Ectodermal cell (in vitro differentiated cells): Measurements from ENCODE around the gene SEC14L2.

Experiments
- H3K27ac ChIP-seq: 2 replicates; pipeline ENCODE4 v1.7.0; 2013; ENCODE audit warnings: mild to moderate bottlenecking, low read depth, low read length; ENCODE audit not compliant: insufficient read depth, poor library complexity, severe bottlenecking
- H3K27me3 ChIP-seq: 2 replicates; pipeline ENCODE4 v1.7.0; 2013; ENCODE audit warnings: mild to moderate bottlenecking, low read length; ENCODE audit not compliant: insufficient read depth, control insufficient read depth, poor library complexity, severe bottlenecking
- H3K36me3 ChIP-seq: one replicate; pipeline ENCODE4 v1.7.0; 2013; ENCODE audit warnings: low read length; ENCODE audit not compliant: control insufficient read depth, insufficient read depth
- H3K4me1 ChIP-seq: one replicate; pipeline ENCODE4 v1.7.0; 2013; ENCODE audit warnings: low read length; ENCODE audit not compliant: control insufficient read depth, insufficient read depth
- H3K4me3 ChIP-seq: 2 replicates; pipeline ENCODE4 v1.7.0; 2013; ENCODE audit warnings: low read depth, low read length, control low read depth; ENCODE audit not compliant: insufficient read depth
- H3K9me3 ChIP-seq: 2 replicates; pipeline ENCODE4 v1.7.0; 2013; ENCODE audit warnings: mild to moderate bottlenecking, low read length, moderate library complexity; ENCODE audit not compliant: control insufficient read depth
- WGBS, 2 experiments: methylation state at CpG; one replicate each; pipeline ENCODE4 v1.1.7; 2013; ENCODE audit warnings: missing lambda C conversion rate in 2 of 2; 5-methylcytosine and 5-hydroxymethylcytosine counted together

Gene SEC14L2

DNA sequence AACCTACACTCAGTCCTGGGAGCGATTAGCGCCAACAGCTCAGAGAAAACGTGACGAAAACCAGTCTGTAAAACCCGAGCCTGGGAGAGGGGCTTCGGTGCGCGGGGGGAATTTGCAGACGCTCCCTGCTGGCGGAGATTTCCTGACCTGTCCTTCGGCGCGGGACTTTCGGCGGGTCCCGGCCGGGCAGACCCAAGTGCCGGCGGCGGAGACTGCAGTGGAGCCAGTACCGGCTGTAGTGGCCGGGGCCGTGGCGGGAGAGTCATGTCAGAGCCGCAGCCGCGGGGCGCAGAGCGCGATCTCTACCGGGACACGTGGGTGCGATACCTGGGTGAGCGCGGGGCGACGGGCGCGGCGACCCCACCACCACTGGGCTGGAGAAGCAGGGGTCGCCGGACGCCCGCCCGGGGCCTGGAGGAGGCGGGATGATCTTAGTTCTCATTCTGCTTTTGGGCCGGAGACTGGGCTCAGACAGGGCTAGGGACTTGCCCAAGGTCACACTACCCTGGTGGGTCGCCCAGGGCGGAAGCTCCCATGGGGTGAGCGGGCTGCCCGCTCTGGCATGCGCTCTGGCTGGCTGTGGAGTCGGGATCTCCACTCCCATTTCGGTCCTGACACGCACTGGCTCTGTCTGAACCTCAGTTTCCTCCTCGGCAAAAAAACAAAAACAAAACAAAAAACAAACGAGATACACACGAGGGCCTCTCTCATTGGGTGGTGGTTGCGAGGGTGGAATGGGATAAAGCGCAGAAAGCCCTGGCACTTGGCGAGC is 29.0 kb downstream of the SEC14L2 start, which contains the start of gene MTFP1:
MTFP1 (plus strand) TSS at position 153 of the 772 bp plus-strand sequence; CDS start at position 265, 112 bp downstream.
- H3K4me1 ChIP-seq: peaks cover 18% of the 10 kb centered on the region
- no peaks in the 10 kb centered on the region for H3K9me3 ChIP-seq
- H3K36me3 ChIP-seq: peaks cover 7% of the 10 kb centered on the region
- peak within 1 kb of the TSS; percentile 83 for H3K4me3 ChIP-seq
- WGBS, 2 experiments: 1% methylated on average over 61 of the region's 61 CpGs
- peak within 1 kb of the TSS; percentile 65 for H3K27ac ChIP-seq
- no peaks in the 10 kb centered on the region for H3K27me3 ChIP-seq

- Histone ChIP-seq H3K27ac (no peak overlapping the region), H3K4me3 (peak overlapping the region; percentile 82), H3K36me3 (peaks cover 7% of the 10 kb centered on the region), H3K27me3 (no peaks in the 10 kb centered on the region), H3K9me3 (no peaks in the 10 kb centered on the region), H3K4me1 (peaks cover 17% of the 10 kb centered on the region)
- 51 to 53% methylated on average over 29 of the region's 29 CpGs for WGBS, 2 experiments
These were observed 29.9 kb downstream of the SEC14L2 start for GRCh38 chr22:30426388-30427353.

DNA sequence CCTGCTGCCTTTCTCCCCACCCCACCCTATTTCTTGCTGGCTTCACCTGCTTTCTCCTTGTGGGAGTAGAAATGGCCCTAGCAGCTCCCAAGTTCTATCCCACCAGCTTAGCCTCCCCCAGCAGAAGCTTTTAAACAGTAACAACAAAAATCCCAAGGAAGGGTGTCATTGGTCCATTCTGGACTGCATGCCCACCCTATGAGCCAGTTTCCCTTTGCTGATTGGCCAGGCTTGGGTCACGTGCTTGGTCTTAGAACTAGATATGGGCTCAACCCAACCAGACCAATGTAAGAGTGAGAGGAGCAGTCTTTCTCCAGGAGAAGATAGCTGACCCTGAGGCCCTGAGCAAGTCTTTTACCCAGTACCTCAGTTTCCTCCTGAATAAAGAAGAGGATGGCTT is 31.1 kb downstream of the SEC14L2 start:
- 84 to 87% methylated on average over 1 of the region's 1 CpG for WGBS, 2 experiments
- H3K27me3 ChIP-seq: no peaks in the 10 kb centered on the region
- no peak overlapping the region for H3K27ac ChIP-seq

DNA sequence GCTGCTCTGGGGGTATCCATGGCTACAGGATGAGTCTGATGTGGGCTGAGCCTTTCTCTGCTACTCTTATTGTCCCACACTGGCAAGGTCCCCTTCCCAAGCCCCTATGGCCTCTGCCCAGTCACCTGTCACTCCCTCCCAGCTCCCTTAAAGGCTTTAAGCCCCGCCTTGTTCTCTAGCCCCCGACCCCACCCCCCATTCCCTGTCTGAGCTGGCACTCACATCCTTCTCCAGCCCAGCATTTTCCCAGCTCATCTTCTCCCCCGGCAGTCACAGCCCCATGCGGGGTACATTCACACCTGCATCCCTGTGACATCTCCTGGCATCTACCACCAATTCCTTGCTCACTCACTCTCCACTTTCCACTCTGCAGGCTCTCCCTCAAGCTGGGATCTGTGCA is 33.1 kb downstream of the SEC14L2 start:
- H3K27me3 ChIP-seq: no peaks in the 10 kb centered on the region
- 53 to 61% methylated on average over 4 of the region's 4 CpGs for WGBS, 2 experiments
- no peak overlapping the region for H3K27ac ChIP-seq

More for the DNA sequence above, 31.1 kb downstream of the SEC14L2 start:
- Histone ChIP-seq H3K4me1 (peaks cover 5% of the 10 kb centered on the region), H3K4me3 (no peak overlapping the region), H3K36me3 (peaks cover 7% of the 10 kb centered on the region), H3K9me3 (no peaks in the 10 kb centered on the region)

DNA sequence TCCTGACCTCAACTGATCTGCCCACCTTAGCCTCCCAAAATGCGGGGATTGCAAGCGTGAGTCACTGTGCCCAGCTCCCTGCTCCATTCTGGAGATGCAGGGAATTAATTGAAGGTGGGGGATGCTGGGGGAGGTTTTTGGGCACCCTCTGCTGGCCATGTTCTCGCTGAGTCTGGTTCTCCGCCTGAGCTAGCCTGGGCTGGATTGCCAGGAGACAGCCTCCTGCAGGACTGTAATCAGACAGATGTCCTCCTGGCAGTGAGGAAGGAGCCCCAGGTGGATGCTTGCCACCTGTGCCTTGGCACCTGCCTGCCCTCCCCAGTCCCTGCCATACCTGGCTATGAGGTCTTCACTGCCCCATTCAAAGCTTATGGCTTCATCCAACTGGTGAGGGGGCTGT is 34.1 kb downstream of the SEC14L2 start:
- peaks cover 7% of the 10 kb centered on the region for H3K36me3 ChIP-seq
- no peaks in the 10 kb centered on the region for H3K27me3 ChIP-seq
- H3K27ac ChIP-seq: no peak overlapping the region
- 78 to 80% methylated on average over 4 of the region's 4 CpGs for WGBS, 2 experiments
- no peak overlapping the region for H3K4me3 ChIP-seq
- H3K4me1 ChIP-seq: peaks cover 3% of the 10 kb centered on the region
- no peaks in the 10 kb centered on the region for H3K9me3 ChIP-seq

More for the DNA sequence above, 33.1 kb downstream of the SEC14L2 start:
- peaks cover 3% of the 10 kb centered on the region for H3K4me1 ChIP-seq
- H3K4me3 ChIP-seq: no peak overlapping the region
- H3K36me3 ChIP-seq: peaks cover 7% of the 10 kb centered on the region
- H3K9me3 ChIP-seq: no peaks in the 10 kb centered on the region

DNA sequence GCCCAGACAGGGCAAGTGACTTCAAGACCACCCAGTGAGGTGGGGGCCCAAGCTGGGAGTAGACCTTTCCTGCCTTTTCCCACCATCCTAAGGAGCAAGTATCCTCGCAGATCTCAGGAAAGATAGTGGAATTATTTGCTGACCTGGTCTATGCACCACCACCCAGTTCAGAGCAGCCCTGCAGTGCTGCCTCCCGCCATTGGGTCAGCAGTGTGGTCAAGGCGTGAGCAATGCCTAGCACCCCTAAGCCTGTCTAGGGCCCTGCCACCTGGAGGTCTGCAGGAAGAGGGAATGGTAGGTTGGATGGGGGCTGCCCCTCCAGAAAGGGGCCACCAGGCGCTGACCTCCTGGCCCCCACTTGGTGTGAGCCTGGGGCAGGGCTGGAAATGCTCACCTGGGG is 35.3 kb downstream of the SEC14L2 start:
- Histone ChIP-seq H3K4me3 (no peak overlapping the region), H3K27ac (no peak overlapping the region), H3K36me3 (peaks cover 7% of the 10 kb centered on the region), H3K27me3 (no peaks in the 10 kb centered on the region), H3K9me3 (no peaks in the 10 kb centered on the region), H3K4me1 (no peaks in the 10 kb centered on the region)
- 89 to 90% methylated on average over 4 of the region's 4 CpGs for WGBS, 2 experiments

DNA sequence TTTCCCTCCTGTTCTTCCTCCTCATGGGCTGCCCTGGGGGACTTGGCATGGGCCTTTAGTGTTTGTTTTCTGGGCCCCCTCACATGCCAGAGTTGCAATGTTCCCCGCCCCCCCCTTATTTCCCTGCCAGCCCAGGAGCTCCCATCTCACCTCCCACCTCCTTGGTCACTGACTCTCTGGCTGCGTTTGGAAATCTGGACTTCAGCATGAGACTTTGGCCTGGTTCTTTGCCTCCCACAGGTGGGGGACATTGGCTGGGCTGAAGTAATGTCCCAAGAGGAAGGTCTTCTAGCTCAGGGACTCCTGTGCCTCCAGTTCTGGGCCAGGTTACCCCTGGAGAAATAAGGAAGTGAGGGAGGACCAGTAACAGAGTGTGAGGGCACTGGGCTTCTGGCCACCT is 35.7 kb downstream of the SEC14L2 start:
- no peaks in the 10 kb centered on the region for H3K9me3 ChIP-seq
- 73 to 77% methylated on average over 2 of the region's 2 CpGs for WGBS, 2 experiments
- H3K27me3 ChIP-seq: no peaks in the 10 kb centered on the region
- no peak overlapping the region for H3K27ac ChIP-seq
- H3K4me1 ChIP-seq: no peaks in the 10 kb centered on the region
- H3K36me3 ChIP-seq: peaks cover 7% of the 10 kb centered on the region
- no peak overlapping the region for H3K4me3 ChIP-seq

DNA sequence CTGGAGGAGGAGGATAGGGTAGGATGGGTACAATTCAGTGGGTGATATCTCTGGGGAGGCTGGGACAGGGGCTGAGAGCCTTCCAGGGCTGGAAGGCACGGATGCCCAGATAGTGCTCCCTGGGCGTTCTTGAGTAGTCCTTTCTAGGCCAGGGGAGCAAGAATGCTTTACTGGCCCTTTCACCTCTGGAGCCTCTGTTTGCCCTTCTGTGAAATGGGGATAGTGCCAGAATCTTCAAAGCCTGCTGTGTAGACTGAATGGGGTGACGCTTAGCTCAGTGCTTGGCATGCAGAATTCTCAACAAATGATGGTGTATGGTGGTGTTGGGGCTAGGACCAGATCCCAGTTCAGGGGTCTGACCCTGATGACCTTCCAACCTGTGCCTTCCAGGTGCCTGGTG is 36.4 kb downstream of the SEC14L2 start:
- peaks cover 4% of the 10 kb centered on the region for H3K36me3 ChIP-seq
- H3K9me3 ChIP-seq: no peaks in the 10 kb centered on the region
- 85 to 91% methylated on average over 3 of the region's 3 CpGs for WGBS, 2 experiments
- H3K27me3 ChIP-seq: no peaks in the 10 kb centered on the region
- no peaks in the 10 kb centered on the region for H3K4me1 ChIP-seq
- H3K4me3 ChIP-seq: no peak overlapping the region
- H3K27ac ChIP-seq: no peak overlapping the region

DNA sequence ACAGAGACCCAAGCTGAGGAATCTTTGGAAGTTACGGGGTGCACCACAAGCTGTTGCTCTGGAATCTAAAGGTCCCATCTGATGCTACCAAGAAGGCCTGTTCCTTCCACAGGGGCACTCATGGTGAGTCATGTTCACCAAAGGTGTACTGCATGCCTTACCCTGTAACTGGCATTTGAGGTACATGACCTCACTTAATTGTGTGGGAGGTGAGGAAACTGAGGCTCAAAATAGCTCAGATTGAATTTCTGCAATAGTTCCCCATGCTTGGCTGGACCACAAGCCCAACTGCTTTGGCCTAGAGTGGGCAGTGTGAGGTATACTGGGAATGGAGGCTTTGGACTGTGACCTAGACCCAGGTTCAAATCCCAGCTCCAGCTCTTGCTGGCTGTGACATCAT is 37.0 kb downstream of the SEC14L2 start:
- Histone ChIP-seq H3K36me3 (peaks cover under 1% of the 10 kb centered on the region), H3K4me1 (no peaks in the 10 kb centered on the region), H3K9me3 (no peaks in the 10 kb centered on the region), H3K4me3 (no peak overlapping the region), H3K27ac (no peak overlapping the region), H3K27me3 (no peaks in the 10 kb centered on the region)
- WGBS, 2 experiments: 96 to 97% methylated on average over 1 of the region's 1 CpG

- Histone ChIP-seq H3K36me3 (no peaks in the 10 kb centered on the region), H3K27me3 (no peaks in the 10 kb centered on the region), H3K27ac (no peak overlapping the region), H3K4me3 (no peak overlapping the region), H3K9me3 (no peaks in the 10 kb centered on the region), H3K4me1 (no peaks in the 10 kb centered on the region)
- WGBS, 2 experiments: 70 to 74% methylated on average over 1 of the region's 1 CpG
These were observed 38.0 kb downstream of the SEC14L2 start for GRCh38 chr22:30434843-30435242.
